ENCODE data around the gene ANKRD12. TPM values are rescaled to one million over a fixed set of nuclear protein-coding genes. Genes with fewer than 3 reads are reported as not detected.
A peak's percentile ranks its signal among the peaks of the same experiment; 100 is the strongest.

Gene ANKRD12
- total and polyA plus RNA-seq, 2 of the 4 experiments (the other 2 are of a cell fraction) = 2.6 to 12.9 TPM

GRCh38 chr18:9132628-9133027 is 4.0 kb upstream of the ANKRD12 start:
- H3K18ac ChIP-seq (ENCODE audit: low read depth, low read length) = no peak overlapping the region
- dilution Hi-C loops (cut with HindIII; ENCODE audit: low sequenced_read_pairs, unreplicated experiment) = no loop called here
- in situ Hi-C loops (cut with MboI; ENCODE audit: low sequenced_read_pairs) = loop anchor here (10.0 kb wide), 1 partner anchor 458 kb away; no protein-coding TSS in a partner anchor
- no peak overlapping the region for H2BK15ac ChIP-seq (ENCODE audit: low read depth, low read length)
- H3K23ac ChIP-seq (ENCODE audit: low read depth, low read length) = no peak overlapping the region
- TF ChIP-seq RFX5 (IDR thresholded peaks at IDR 0.05; ENCODE audit: low read depth, low read length) = no peak
- peak; percentile 21; the same call in 1 of the 2 replicates for TF ChIP-seq CEBPB (IDR thresholded peaks at IDR 0.05; ENCODE audit: low read depth, low read length)
- H3K4me1 ChIP-seq (ENCODE audit: control insufficient read depth, insufficient read depth, low read length) = peaks cover 5% of the 10 kb centered on the region
- no peak for DNase-seq
- H3K27me3 ChIP-seq (ENCODE audit: control insufficient read depth, insufficient read depth, low read length) = no peaks in the 10 kb centered on the region
- H4K8ac ChIP-seq (ENCODE audit: low read depth in 2 of 2, low read length in 2 of 2) = no peak overlapping the region
- H3K79me1 ChIP-seq (ENCODE audit: low read depth in 1 of 2, low read length in 2 of 2) = peaks cover 17 to 31% of the 10 kb centered on the region in 2 experiments
- no TSS peak for BruUV-seq (replicated peaks)
- H3K9me1 ChIP-seq (ENCODE audit: insufficient read depth, low read length) = no peaks in the 10 kb centered on the region; the same call in 1 of the 2 replicates
- H3K36me3 ChIP-seq (ENCODE audit: control insufficient read depth, insufficient read depth, low read length) = peaks cover 24% of the 10 kb centered on the region
- no peak overlapping the region for H3K14ac ChIP-seq (replicated peaks; ENCODE audit: low read depth, low read length)
- no peak for ATAC-seq (ENCODE audit: low read depth)
- CTCF ChIA-PET = no interaction called here
- H2BK120ac ChIP-seq (ENCODE audit: low read depth, low read length) = no peak overlapping the region
- no peak overlapping the region for H2AFZ ChIP-seq (replicated peaks; ENCODE audit: low read length, poor library complexity)
- no peaks in the 10 kb centered on the region for H3K9me3 ChIP-seq (ENCODE audit: control insufficient read depth, insufficient read depth, low read length)
- POLR2A ChIA-PET (ENCODE audit: unreplicated experiment) = no interaction called here
- no peak overlapping the region for H2AK9ac ChIP-seq (replicated peaks; ENCODE audit: low read depth, low read length, poor library complexity)
- H2BK20ac ChIP-seq (ENCODE audit: low read depth, low read length) = no peak overlapping the region
- H2BK5ac ChIP-seq (ENCODE audit: low read depth, low read length, poor library complexity, severe bottlenecking) = no peak overlapping the region
- no peak overlapping the region for H3K4me3 ChIP-seq (ENCODE audit: insufficient read depth, low read depth, low read length)
- no peak overlapping the region for H3K9ac ChIP-seq (ENCODE audit: low read depth, low read length)
- peaks cover 6% of the 10 kb centered on the region for H4K20me1 ChIP-seq (ENCODE audit: insufficient read depth, low read length)
- no peak overlapping the region for H3K56ac ChIP-seq (ENCODE audit: extremely low read depth, insufficient read depth, low read length)
- intact Hi-C loops (cut with micrococcal nuclease) = no loop called here
- H3K4ac ChIP-seq (ENCODE audit: low read depth, low read length) = no peak overlapping the region
- no peak overlapping the region for H2AK5ac ChIP-seq (ENCODE audit: low read depth, low read length)
- WGBS, 2 experiments (ENCODE audit: extremely low coverage in 2 of 2, insufficient read length in 1 of 2) = no CpG with 5 or more reads among the region's 4 CpGs
- H4K91ac ChIP-seq (ENCODE audit: insufficient read depth, low read depth, low read length) = no peak overlapping the region
- no peak overlapping the region for H3K27ac ChIP-seq (ENCODE audit: insufficient read depth, low read length)
- H4K5ac ChIP-seq (ENCODE audit: low read depth, low read length) = no peak overlapping the region
- H3K4me2 ChIP-seq (ENCODE audit: low read depth, low read length) = no peak overlapping the region
